ENCODE data around the gene MTX3. TPM values are rescaled to one million over a fixed set of nuclear protein-coding genes. Genes with fewer than 3 reads are reported as not detected.

The MTX3 gene
- total RNA-seq, 1 donor: 17.7 TPM

DNA sequence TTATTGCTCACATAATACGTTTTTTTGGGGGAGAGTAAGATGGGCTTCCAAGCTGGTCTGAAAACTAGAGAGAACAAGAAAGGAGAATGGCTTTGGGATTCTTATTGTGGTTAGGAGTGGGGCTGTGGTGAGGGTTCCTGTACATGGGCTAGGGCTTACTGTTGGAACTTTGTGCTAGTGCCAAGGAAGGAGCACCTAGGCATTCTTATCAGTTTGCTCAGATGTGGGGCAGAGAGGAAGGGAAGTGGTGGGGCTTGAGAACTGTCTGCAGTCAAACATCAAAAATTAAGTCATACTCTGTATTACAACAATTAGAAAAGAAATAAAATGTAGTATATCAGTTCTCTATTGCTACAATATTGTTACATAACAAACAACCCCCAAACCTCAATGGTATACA lies 40.0 kb upstream of the MTX3 start:
- Histone ChIP-seq H3K27ac (ENCODE audit: low read depth, low read length) (no peak overlapping the region), H3K36me3 (ENCODE audit: insufficient read depth, low read length) (no peaks in the 10 kb centered on the region), H3K4me1 (ENCODE audit: insufficient read depth, low read length) (no peaks in the 10 kb centered on the region), H2AFZ (ENCODE audit: low read length) (no peak overlapping the region), H3K9me3 (ENCODE audit: low read depth, low read length) (no peaks in the 10 kb centered on the region), H3K79me2 (ENCODE audit: insufficient read depth, low read length) (no peaks in the 10 kb centered on the region), H3K4me2 (ENCODE audit: insufficient read depth, low read length) (no peak overlapping the region), H3K4me3 (ENCODE audit: insufficient read depth, low read length) (no peak overlapping the region), H4K20me1 (ENCODE audit: insufficient read depth, low read length) (no peaks in the 10 kb centered on the region), H3K27me3 (ENCODE audit: insufficient read depth, low read length) (peaks cover 54% of the 10 kb centered on the region)
- no peak for TF ChIP-seq CTCF (IDR thresholded peaks at IDR 0.05; ENCODE audit: extremely low read depth, low read depth, low read length)
- no peak for DNase-seq (ENCODE audit: insufficient read length, low spot score, missing footprints)

GRCh38 chr5:80026841-80027240 lies 35.8 kb upstream of the MTX3 start:
- peaks cover 27% of the 10 kb centered on the region for H3K27me3 ChIP-seq (ENCODE audit: insufficient read depth, low read length)
- H4K20me1 ChIP-seq (ENCODE audit: insufficient read depth, low read length): no peaks in the 10 kb centered on the region
- no peak overlapping the region for H2AFZ ChIP-seq (ENCODE audit: low read length)
- no peak for TF ChIP-seq CTCF (IDR thresholded peaks at IDR 0.05; ENCODE audit: extremely low read depth, low read depth, low read length)
- H3K4me1 ChIP-seq (ENCODE audit: insufficient read depth, low read length): no peaks in the 10 kb centered on the region
- H3K4me3 ChIP-seq (ENCODE audit: insufficient read depth, low read length): no peak overlapping the region
- no peak for DNase-seq (ENCODE audit: insufficient read length, low spot score, missing footprints)
- no peak overlapping the region for H3K27ac ChIP-seq (ENCODE audit: low read depth, low read length)
- H3K79me2 ChIP-seq (ENCODE audit: insufficient read depth, low read length): no peaks in the 10 kb centered on the region
- no peaks in the 10 kb centered on the region for H3K9me3 ChIP-seq (ENCODE audit: low read depth, low read length)
- H3K36me3 ChIP-seq (ENCODE audit: insufficient read depth, low read length): no peaks in the 10 kb centered on the region
- no peak overlapping the region for H3K4me2 ChIP-seq (ENCODE audit: insufficient read depth, low read length)

GRCh38 chr5:80025069-80025468 lies 34.0 kb upstream of the MTX3 start:
- Histone ChIP-seq H3K4me1 (ENCODE audit: insufficient read depth, low read length) (no peaks in the 10 kb centered on the region), H3K9me3 (ENCODE audit: low read depth, low read length) (no peaks in the 10 kb centered on the region), H3K79me2 (ENCODE audit: insufficient read depth, low read length) (no peaks in the 10 kb centered on the region), H4K20me1 (ENCODE audit: insufficient read depth, low read length) (no peaks in the 10 kb centered on the region), H3K4me3 (ENCODE audit: insufficient read depth, low read length) (no peak overlapping the region), H3K4me2 (ENCODE audit: insufficient read depth, low read length) (no peak overlapping the region), H3K27ac (ENCODE audit: low read depth, low read length) (no peak overlapping the region), H2AFZ (ENCODE audit: low read length) (no peak overlapping the region), H3K36me3 (ENCODE audit: insufficient read depth, low read length) (no peaks in the 10 kb centered on the region), H3K27me3 (ENCODE audit: insufficient read depth, low read length) (peaks cover 19% of the 10 kb centered on the region)
- no peak for TF ChIP-seq CTCF (IDR thresholded peaks at IDR 0.05; ENCODE audit: extremely low read depth, low read depth, low read length)
- DNase-seq (ENCODE audit: insufficient read length, low spot score, missing footprints): no peak

- no peak for DNase-seq (ENCODE audit: insufficient read length, low spot score, missing footprints)
Observed at GRCh38 chr5:80010754-80011392, 19.8 kb upstream of the MTX3 start.

More at GRCh38 chr5:80010754-80011392, 19.8 kb upstream of the MTX3 start:
- Histone ChIP-seq H3K27me3 (ENCODE audit: insufficient read depth, low read length) (no peaks in the 10 kb centered on the region), H3K4me3 (ENCODE audit: insufficient read depth, low read length) (no peak overlapping the region), H3K4me2 (ENCODE audit: insufficient read depth, low read length) (no peak overlapping the region), H3K9me3 (ENCODE audit: low read depth, low read length) (no peaks in the 10 kb centered on the region), H3K4me1 (ENCODE audit: insufficient read depth, low read length) (no peaks in the 10 kb centered on the region), H3K36me3 (ENCODE audit: insufficient read depth, low read length) (no peaks in the 10 kb centered on the region), H3K79me2 (ENCODE audit: insufficient read depth, low read length) (no peaks in the 10 kb centered on the region), H4K20me1 (ENCODE audit: insufficient read depth, low read length) (no peaks in the 10 kb centered on the region), H3K27ac (ENCODE audit: low read depth, low read length) (no peak overlapping the region), H2AFZ (ENCODE audit: low read length) (no peak overlapping the region)
- no peak for TF ChIP-seq CTCF (IDR thresholded peaks at IDR 0.05; ENCODE audit: extremely low read depth, low read depth, low read length)

All from osteoblast (primary cell).